HG03159 (cell line): ENCODE measurements around the gene FAM53A.

ENCODE experiments used
- ATAC-seq: cut with Tn5 transposase; IDR thresholded peaks from one replicate; pipeline ENCODE4 v1.9.1; 2021; ENCODE audit warnings: mild to moderate bottlenecking, moderate library complexity; ENCODE audit not compliant: unreplicated experiment

FAM53A gene

DNA sequence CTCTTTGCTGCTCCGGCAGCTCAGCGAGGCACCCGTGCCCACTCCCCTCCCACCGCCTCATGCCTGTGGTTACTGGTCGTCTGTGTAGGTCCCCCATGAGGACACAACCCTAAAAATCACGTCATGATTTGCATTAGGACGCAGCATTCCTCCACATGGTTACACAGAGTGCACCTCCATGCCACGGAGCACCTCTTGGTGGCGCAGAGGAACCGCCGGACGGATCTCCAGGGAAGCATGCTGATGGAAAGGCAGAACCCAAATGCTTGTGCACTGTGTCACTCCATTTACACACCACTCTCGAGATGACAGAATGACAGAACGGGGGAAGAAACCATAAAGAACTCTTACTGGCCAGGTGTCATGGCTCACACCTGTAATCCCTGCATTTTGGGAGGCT lies 22.4 kb downstream of the FAM53A start:
- ATAC-seq: no peak

DNA sequence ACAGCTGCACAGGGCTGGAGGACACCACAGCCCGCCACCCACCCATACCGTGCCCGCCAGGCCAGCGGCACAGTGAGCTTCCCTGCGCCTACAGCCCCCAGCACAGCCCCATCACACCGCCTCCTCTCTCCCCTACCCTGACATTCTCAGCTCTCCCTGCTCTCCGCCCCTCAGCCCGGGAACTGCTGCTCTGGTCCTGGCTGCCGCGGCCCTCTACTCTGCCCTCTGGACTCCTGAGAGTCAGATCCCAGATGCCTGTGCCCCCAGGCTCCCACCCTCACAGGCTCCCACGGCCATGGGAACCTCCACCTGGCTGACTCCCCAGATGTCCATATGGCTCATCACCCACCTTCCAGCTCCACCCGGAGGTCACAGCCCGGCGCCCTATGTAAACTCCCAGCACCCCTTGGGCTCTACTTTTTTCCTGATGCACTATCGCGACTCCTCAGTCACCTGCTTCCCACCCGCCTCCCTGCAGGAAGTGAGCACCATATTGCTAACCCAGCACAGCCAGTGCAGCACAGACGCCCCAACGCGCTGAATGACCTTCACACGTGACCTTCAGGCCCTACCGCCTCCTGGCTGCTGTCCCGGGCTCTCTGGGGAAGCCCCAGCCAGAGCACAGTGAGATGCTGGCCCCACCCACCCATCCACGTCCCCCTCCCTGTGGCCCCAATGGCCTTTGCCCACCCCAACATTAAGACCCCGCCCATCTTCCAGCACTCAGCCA lies 23.0 kb downstream of the FAM53A start:
- ATAC-seq: no peak

DNA sequence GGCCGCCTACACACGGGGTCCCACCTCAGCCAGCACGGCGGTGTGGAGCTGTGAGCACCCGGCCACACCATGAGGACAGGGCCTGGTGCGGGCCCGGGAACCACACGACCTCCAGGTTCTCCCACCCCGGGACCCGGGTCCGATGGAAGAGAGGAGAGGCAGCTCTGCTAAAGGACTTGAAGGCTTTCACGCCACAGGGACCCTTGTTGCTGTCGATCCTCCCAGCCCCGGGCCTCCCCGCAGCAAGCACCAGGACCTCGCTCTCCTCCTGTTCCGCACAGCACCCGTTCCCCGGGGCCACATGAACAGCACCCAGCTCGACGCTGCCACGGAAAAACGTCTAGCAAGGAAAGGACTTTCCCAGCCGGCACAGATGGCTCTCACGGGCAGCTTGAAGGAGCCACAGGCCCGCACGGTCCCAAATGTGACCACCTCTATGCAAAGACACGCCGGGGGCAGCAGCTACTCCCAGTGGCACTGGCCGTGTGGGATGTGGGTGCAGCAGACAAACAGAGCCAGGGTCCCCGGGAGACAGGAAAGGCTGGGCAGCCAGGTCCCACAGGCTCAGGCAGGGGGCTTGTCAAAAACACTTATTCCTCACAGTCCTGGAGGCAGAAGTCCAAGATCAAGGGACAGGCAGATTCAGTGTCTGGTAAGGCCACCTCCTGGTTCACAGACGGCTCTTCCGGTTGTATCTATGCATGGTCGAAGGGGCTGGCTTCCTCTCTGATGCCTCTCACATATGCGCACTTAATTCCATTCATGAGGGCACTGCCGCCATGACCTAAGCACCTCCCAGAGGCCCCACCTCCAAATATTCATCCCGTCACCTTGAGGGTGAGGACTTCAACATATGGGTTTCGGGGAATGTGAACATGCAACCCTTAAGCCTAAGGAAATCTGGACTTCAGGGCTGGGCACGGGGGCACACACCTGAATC lies 24.7 kb downstream of the FAM53A start:
- no peak for ATAC-seq

DNA sequence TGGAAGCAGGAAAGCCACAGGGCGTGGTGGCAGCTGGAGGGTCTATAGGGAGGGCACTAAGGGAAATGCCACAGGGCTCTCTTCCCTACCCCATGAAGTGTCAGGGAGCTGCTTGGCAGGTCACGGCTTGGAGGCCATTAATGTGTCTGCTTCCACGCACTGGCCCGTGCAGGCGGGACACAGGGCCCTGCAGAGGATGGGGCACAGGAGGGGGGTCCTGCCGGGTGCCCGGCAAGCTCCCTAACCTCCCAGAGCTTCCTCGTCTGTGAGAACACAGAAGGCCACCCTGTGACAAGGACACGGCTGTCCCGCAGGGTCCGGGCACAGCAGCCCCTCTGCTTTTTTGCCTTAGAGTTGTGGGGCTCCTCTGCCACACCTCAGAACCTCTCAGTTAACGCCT lies 25.5 kb downstream of the FAM53A start:
- no peak for ATAC-seq

DNA sequence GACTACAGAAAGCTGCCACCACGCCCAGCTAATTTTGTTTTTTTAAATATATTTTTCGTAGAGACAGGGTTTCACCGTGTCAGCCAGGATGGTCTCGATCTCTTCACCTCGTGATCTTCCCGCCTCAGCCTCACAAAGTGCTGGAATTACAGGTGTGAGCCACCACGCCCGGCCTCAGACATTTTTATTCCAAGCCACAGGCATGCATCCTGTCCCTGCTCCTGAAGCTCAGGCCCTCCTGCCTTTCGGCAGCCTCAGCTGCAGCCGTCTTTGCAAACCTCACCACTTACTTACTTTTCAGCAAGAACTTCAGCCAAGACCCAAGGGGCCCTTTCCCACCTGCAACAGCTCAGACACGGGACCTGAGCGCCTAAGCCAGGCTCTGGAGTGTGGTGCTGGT lies 26.0 kb downstream of the FAM53A start:
- ATAC-seq: no peak

DNA sequence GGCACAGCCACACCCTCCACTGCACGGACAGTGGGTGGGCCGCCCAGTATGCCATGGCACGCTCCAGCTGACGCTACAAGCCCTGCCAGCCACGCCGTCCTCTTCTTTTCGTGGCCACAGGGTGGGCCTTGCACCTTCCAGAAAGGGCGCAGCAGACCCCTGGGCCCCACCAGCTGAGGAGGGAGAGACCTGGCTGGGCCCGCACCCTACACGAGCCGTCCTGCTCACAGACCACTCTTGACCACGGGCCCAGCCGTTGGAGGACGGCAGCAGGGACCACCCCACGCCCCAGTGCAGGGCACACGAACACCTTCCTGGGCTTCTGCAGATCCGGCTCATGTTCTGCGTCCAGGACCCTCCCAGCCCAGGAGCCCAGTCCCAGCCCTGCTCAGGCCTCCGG lies 27.1 kb downstream of the FAM53A start:
- ATAC-seq: no peak

DNA sequence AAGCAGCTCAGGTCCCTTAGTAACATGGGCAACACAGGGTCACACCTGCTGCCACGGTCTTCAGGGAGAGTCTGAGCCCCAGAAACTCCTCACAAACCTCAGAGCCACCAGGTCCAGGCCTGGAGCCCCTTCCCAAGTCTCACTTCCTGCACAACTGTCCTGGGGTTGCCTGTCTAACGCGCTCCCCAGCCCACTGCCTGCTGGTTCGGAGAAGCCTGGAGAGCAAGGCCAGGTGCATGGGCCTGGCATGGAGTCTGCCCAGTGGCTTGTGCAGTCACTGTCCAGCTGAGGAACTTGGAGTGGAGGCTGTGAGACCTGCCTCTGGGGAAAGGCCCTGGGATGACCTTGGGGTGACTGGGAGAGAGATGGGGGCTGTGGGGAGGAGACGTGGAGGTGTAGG lies 28.0 kb downstream of the FAM53A start:
- ATAC-seq: no peak

DNA sequence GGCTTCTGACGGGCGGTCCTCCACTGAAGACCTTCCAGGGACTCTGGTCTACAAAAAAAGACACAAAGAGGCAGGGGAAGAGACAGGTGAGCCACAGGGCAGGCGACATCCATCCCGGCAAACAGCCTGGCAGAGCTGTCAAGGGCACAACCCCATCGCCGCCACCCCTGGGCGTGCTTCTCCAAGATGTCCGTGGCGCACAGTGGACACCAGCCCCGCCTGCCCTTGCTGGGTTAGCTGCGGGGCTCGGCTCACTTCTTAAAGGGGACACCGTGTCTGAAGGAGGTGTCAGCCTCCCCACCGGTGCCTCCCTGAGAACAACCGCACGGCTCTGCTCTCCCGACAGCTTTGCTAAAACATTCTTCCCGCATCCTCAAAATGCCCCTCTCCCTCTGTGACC lies 28.4 kb downstream of the FAM53A start:
- no peak for ATAC-seq

DNA sequence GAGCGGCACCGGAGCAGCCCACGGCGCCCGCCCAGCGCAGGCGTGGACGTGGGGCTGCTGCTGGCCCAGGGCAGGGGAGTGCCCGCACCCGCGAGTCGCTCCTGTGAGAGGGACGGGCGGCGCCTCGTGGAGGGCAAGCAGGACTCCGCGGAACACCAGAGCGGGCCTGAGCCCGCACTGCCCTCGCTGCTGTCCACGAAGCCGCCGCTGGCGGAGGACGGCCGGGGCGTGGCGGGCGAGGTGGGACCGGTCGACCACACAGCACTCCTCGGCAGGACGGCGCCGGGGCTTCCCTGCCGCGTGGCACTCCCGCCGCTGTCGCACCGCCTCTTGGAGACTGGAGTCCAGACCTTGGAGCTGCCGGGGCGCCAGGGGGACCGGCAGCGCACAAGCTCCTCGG lies 29.0 kb downstream of the FAM53A start:
- ATAC-seq: no peak

DNA sequence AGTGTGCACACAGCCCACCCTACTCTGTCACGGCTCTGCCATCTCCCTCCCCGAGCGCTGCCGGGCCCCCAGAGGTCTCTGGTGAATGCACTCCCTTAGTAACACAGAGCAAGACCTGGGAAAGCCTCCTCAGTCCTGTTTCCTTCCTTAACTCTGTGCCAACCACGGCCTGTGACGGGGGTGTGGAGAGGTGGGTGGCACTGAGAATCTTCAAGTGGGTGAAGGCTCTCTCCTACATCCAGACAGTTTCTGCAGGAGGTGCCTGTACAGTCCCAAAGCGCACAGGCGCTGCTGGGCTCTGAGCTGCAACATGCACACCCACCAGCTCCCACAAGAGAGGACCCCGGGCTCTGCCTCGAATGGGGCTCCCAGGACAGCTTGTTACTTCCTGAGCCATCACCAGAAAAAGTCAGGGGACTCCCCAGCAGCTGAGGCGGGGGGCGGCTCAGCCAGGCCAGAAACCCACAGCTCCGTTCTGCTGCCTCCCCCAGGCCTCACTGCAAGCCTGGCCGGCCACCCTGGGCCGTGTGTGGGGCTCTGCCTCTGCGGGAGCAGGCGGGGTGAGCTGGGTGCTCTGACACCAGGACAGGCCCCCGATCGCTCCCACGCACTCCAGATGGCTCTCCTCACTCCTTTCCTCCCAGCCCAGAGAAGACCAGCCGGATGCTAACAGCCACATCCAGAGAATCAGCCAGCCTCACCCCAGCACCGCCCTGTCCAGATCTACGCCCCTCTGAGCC lies 29.7 kb downstream of the FAM53A start:
- no peak for ATAC-seq

DNA sequence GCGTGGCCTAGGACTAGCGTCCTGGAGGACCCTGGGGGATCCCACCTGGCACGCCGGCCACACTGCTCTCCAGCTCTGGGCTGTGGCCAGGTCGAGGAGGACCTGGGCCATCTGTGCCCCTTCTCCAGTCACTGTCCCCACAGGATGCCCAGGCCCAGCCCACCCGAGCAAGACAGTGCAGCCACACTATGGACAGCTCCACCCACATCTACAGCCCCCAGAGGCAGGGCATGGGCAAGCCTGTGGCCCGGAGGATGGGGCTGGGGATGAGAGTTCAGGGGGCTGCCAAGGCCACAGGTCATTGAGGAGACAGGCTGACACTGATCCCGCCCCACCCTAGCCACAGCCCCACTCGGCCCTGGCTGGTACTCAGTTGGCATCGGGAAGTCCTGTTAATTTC lies 30.3 kb downstream of the FAM53A start:
- no peak for ATAC-seq

DNA sequence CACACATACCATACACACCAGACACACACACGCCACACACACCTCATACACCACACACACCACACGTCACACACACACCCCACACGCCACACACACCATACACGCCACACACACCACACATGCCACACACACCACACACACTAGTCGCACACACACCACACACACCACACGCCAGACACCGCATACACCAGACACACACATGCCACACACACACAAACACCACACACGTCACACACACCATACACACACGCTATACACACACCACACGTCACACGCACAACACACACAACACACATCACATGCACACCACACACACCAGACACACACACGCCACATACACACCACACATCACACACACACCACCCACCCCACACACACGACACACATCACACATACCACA lies 32.0 kb downstream of the FAM53A start:
- no peak for ATAC-seq

DNA sequence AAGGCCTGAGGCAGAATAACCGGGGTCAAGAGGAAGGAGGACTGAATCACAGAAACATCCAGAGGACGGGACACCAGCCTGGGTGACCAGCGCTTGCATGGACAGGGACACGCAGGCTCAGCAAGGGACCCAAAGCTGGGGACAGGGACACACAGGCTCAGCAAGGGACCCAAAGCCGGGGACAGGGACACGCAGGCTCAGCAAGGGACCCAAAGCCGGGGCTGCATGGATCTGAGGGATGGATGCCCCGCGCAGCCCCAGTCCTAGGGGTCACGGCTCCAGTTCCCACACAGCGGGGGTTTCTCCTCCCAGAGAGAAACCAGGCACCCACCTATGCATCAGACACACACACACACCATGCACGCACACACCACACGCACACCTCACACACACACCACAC lies 32.5 kb downstream of the FAM53A start:
- ATAC-seq: no peak

DNA sequence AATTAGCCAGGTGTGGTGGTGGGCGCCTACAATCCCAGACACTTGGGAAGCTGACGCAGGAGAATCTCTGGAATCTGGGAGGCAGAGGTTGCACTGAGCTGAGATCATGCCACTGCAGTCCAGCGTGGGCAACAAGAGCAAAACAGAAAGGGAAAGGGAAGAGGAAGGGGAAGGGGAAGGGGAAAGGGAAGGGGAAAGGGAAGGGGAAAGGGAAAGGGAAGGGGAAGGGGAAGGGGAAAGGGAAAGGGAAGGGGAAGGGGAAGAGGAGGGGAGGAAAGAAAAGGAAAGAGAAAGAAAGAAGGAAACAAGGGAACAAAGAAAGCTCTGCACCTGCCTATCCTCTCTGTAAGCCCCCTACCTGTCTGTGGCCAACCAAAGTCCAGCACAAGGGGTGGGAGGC lies 35.2 kb downstream of the FAM53A start:
- no peak for ATAC-seq

DNA sequence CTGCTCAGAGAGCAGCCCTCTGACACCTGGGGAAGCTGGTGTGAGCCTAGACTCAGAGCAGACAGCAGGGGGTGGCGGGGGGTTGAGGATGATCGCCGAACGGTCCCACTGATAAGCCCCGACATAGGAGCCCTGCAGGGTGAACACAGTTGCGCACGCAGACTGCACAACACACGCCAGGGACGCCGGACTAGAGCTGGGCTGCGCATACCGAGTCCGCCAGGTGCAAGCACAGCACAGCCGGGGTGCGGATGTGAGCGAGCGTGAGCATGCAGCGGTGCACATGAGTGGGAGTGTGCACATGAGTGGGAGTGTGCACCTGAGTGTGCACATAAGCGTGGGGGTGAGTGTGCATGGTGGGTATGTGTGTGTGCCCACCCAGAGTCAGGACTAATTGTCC lies 36.7 kb downstream of the FAM53A start:
- ATAC-seq: no peak

DNA sequence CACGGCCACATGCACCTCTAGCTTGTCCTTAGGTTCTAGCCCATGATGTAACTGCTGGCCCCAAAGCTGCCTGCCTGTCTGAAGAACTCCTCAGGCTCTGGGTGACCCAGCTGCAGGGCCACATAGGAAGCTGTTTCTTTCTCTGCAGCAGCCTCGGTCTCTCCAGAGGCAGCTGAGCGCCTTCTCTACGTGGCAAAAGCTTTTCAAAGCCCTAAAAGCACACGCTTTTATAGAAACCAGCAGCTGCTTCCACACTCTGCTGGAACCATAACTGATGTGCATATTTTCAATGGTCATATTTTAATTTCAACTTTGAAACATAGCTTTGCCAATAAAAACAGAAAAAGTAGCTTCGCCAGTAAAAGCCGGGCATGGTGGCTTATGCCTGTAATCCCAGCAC lies 37.4 kb downstream of the FAM53A start:
- no peak for ATAC-seq

DNA sequence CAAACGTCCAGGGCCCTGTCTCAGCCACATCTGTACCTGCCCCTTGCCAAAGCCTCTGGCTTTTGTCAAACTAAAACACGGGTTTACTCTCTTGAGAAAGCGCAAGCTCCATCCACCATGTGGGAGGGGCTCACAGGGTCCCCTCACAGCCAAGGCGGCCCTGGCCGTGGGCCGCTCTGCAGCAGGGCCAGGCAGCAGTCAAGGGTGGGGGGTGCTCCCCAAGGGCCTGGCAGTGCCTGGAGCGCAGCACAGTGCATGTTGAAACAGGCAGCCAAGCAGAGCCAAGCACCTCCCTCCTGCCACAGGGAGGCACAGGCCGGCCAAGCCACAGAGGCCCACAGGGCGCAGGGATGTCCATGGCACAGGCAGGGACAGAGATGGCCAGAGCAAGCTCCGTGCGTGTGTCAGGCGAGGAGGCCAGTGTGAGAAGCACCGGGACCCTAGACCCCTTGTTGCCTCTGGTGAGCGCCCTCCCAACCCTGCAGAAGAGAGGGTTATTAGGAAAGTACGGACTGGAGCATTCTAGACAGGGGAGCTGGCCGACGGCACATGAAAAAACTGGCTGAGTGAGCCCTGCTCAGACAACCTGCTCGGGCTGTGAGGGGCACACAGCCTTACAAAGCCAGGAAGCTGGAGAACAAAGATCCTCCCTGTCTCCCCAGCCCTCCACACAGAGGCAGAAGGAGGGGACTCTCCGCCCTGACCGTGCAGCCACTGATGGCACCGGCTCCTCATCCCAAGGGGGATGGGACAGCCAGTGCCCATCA lies 39.0 kb downstream of the FAM53A start:
- no peak for ATAC-seq

DNA sequence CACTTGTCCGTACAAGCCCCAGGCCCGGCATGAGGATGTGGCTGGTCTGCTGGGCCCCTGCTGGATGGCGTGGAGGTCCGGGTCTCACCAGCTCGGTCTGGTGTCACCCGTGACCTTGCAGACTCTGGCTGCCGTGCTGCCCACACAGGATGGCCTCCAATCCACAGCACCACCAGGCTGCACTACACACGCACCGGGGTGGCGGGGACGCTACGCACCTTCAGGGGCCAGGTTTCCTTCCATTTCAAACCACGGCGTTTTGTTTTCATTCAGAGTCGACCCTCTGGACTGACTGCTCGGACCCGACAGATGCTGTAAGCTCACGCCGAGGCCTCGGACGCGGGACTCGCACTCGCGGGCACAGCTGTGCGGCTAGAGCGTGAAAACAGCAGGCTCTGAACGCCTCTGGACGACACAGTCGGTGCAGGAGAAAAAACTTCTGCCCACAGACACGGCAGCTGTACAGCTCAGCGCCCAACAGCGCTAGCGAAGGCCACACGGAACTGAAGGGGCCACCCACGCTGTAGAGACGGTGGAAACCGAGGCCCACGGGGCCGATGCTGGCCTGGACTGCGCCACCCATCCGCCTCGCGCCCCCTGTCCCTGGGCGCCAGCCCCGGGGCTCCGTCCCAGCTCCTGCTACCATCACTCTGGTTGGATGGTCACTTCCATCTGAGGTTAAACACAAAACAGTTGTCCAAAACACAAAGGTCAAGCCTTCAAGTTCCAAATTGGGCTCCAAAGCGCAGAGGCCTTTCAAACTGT lies 40.0 kb downstream of the FAM53A start:
- ATAC-seq: no peak

DNA sequence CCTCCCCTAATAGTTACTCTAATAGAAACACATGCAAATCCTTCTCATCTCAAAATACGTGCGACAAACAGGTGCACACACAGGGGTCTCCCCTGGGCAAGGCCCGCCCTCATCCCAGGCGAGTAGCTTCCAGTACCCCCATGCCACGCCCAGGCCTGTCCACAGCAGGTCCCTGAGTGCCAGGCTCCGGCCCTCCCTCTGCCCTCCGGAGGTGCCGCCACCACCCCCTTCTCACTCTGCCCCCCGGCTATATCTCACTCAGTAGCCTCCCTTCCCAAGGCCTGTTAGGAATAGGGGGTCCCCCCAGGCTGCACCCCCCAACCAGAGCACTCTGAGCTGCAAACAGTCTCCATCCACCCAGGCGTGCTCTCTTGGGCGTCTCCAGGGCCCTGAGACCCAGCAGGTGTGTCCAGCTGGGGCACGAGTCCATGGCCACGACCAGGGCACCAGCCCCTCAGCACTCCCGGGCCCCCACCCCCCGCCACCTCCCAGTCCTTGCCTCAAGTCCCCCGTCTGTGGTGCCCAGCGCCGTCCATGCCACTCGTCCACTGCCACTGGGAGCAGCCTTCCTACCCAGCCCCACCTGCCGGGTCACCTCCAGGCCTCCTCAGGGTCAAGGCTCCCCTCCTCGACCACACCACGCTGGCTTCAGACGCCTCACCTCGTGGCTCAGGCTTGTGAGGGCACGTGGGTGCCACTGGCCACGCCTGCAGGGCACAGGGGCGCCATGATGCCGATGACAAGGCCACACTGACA lies 41.7 kb downstream of the FAM53A start:
- no peak for ATAC-seq
